RKO (cell line): ENCODE data around the gene DDX1.

Experiments
- DNase-seq: peaks from one replicate; pipeline ENCODE4 v3.0.0-alpha.2; 2016; ENCODE audit warnings: low spot score

DDX1 gene

DNA sequence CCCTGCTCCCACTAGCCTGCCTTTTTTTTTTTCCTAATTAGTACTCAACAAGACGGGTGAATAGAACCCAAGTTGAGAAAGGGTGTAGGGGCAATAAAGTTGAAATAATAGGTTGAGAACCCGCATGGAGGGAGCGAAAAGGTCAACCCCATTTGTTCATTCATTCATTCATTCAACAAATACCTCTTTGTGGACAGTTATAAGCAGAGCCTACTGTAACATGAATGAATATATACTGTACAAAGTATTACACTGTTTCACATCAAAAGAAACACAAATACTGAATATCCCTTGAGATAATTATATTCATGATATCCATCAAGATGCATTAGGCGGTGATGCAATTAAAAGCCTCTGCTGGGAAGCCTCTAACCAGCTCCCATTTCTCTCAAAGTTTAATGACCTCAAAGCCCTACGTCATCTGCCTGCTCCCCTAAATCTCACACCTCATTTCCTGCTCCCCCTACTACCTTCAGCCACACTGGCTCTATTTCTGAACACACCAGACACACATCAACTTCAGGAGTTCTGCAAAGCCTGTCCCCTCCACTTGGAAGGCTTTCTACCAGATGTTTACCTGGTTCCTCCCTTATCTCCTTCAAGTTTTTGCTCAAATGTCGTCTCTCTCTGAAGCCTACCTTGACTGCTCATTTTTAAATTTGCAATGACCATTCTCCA, 29.2 kb upstream of the DDX1 start:
- no peak for DNase-seq

DNA sequence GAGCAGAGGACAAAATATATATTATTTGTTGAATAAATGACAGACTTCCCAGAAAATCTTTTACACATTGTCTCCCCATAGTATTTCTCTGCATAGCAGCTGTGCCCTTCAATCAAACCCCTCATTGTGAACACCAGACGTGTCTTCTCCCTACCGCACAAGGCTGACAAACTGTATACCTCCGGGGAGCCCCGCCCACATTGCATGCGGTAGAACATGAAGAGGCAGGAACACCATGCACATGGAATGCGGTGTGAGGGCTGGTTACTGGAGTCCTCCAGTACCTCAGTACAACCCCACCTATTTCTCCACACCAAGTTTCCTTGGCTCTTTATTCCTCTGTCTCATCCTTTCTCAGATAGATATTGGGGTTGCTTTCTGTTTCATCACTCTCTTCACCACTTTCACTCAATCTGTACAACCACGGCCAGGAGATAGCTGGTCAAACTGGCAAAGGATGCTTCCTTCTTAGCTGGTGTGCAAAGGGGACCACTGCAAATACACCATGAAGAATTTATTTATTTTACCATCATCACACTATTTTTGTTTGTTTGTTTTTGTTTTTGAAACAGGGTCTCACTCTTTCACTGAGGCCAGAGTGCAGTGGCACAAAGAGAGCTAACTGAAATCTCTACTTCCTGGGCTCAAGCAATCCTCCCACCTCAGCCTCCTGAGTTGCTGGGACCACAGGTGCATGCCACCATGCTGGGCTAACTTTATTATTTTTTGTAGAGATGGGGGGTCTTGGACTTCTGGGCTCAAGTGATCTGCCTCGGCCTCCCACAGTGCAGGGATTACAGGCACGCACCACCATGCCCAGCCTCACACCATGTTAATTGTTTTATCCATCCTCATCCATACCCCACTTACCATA, 28.2 kb upstream of the DDX1 start:
- no peak for DNase-seq

DNA sequence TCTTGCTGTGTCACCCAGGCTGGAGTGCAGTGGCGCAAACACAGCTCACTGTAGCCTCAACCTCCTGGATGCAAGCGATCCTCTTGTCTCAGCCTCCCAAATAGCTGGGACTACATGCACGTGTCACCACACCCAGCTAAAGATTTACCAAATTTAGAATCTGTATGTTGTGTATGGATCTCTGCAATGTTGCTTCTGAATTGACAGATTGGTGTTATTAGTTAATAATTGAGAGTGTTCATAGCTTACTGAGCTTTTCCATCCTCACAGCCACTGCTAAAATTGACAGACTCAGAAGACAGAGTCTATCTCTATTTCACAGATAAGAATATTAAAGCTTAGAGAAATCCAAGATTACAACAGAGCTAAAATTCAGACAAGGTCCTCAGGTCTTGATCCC, 26.3 kb upstream of the DDX1 start:
- DNase-seq = no peak

DNA sequence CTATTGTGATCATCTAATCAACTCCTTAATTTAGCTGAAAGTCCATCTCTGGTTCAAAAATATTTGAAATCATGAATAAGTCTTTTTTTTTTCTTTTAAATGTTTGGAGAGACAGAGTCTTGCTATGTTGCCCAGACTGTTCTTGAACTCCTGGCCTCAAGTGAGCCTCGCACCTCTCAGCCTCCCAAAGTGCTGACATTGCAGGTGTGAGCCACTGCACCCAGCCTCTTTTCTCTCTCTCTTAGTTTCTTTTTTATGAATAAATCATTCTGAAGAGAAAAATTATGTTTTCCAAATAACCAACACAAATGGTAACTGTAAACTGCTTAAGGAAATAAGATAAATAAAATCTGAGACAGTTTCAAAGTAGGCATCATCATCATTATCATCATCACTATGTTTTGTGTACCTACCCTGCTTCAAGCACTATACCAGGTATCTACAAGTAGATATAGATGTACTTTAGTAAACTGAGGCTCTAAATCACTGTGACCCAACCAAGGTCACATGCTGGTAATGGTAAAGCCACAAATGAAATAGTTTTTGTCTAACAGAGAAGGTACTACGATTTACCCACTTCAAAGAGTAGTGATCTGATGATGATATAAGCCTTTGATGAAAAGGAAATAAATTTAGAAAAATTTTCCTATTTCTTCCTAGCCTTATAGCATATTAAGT, 25.5 kb upstream of the DDX1 start:
- no peak for DNase-seq

DNA sequence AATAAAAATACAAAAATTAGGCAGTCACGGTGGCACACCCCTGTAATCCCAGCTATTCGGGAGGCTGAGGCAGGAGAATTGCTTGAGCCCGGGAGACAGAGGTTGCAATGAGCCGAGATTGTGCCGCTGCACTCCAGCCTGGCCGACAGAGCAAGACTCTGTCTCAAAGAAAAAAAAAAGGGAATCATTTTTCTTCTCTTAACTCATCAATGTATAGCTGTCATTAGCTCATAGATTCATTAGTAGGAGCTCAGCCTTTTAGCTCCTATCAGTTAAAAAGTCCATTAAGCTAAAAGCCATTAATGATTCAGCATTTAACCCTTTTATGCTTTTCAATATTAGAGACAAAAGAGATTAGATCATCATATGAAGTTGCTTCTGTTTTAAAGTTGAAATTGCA, 24.8 kb upstream of the DDX1 start:
- DNase-seq = no peak

DNA sequence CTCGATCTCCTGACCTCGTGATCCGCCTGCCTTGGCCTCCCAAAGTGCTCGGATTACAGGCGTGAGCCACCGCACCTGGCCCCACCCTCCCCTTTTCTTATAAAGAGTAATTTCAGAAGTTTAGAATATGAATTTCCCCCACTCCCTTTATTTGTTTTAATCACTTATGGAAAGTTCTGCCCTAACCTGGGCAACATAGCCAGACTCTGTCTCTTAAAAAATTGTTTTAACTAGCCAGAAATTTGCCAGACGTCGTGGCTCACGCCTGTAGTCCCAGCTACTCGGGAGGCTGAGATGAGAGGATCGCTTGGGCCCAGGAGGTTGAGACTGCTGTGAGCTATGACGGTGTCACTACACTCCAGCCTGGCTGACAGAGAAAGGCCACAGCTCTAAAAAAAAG, 22.8 kb upstream of the DDX1 start:
- DNase-seq = no peak

DNA sequence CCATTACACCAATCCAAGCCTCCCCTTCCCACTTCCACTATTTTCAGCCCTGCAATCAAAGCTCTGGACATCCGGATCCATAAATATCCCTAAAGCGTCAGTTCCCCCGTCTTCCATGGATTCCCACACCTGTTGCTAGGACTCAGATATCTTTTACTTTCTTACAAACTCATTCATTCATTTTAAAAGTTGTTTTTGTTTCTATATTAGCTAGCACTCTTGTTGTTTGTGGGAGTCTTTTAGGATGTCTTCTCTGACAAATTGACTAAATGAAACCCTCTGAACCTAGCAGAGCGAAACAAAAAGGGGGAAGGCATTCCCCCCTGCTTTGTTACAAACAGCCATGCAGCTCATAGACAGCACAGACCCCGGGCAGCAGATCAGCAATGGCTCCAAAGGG, 21.6 kb upstream of the DDX1 start:
- DNase-seq = no peak

DNA sequence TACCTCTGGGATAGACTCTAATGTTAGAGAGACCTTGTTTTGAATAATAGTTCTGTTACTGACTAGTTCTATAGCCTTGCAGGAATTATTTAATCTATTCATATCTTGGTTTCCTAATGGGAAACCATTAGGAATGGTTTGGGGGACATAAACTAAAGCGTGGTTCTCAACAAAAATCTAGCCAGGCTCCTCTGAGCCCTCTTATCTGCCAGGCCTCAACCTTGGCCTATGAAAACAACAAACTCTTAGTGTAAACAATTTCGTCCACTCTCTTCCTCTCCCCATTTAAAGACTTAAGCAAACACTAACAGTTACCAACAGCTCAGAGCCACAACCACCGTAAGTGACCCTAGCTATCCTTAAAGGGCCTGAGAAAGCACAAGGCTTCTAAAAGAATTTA, 19.9 kb upstream of the DDX1 start:
- DNase-seq = no peak

DNA sequence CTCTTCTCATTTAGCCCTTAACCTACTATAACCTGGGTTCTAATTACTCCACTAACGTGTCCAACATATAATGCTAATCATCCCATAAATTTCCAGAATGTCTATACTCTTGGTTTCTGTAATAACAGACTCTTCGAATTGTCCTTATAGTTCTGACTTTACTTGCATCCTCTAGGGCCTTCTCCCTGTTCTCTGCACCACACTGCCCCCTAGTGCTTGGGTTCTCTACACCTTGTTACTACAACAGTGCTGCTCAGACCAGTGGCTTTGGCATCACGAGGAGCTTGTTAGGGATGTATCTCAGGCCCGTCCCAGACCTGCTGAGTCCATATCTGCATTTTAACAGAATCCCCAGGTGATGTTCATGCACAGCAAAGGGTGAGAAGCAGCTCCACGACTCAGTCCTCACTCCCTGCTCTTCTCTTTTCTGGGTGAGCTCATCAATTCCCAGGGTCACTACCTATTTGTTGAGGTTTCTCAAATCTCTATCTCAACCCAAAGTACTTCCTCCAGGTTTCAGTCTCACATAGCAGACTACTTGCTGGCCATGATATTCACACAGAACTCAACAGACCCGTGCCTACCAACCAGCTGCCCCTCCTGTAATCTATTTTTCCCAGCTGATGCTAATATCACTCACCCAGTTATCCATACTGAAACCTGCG, 14.5 kb upstream of the DDX1 start:
- peak; percentile 75 for DNase-seq

DNA sequence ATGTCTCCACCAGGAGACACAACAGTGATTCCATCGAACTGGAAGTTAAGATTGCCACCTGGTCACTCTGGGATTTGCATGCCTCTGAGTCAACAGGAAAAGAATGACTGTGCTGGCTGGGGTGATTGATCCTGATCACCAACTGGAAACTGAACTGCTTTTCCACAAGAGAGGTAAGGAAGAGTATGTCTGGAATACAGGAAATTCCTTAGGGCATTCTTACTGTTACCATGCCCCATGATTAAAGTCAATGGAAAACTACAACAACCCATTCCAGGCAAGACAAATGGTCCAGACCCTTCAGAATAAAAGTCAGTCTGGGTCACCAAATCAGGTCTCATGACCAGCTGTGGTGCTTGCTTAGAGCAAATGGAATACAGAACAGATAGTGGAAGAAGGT, 12.0 kb upstream of the DDX1 start:
- DNase-seq = peak; percentile 18

DNA sequence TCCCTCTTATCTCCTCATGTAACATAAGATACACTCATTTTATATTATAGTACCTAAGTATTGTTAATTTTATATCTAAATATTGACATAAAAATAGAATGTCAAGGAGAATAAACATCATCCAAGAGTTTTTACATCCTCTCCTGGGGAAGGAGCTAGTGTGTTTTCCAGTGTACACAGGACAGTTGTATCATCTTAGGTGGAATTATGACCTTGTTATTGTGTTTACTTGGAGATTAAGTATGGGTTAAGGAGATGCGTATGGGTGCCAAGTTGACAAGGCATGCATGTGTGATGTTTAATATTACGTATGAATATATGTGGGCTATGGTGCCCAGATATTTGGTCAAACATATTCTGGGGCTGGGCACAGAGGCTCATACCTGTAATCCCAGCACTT, 11.2 kb upstream of the DDX1 start:
- no peak for DNase-seq

DNA sequence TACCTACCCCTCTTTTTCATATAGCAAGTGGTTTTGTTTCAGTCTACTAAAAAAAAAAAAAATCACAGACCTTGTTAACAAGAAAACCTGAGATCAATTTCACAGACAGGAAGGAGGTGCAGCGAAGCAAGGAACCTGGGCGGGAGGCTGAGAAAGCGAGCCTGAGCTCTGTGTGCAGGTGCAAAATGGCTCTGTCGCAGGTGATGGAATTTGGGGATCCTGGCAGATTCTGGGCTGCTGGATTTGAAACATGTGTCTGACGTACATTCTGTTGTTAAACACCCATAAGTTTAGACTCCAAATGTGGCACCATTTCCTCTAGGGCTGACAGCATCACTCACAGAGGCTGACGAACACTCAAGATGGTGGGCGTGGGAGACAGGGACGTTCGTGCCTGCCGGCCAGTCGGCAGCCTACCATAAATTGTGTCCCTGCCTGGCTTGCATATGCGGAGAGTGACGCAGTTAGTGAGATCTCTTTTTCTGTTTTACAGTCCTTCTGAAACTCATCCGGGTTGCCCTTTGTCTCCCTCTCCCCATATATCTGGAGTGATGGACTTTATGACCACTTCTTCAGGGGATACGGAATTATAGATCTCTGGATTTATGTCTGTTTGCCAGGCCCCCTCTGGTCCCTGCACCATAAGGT, 8.8 kb upstream of the DDX1 start:
- no peak for DNase-seq

DNA sequence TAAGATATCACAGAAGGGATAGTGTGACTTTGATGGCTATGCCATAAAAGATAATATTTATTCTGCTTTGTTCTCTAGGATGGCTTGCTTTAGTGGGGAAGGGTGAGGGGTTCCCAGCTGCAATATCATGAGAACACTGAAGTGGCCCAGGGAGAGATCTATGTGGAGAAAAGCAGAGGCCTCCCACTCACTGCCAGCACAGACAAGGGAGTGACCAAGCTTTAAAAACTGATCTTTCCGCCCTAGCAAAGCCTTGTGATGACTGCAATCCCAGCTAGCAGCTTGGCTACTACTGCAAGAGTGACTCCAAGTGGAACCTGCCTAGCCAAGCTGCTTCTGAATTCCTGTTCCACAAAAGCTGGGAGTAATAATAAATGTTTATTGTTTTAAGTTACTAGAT, 7.8 kb upstream of the DDX1 start:
- DNase-seq = no peak

DNA sequence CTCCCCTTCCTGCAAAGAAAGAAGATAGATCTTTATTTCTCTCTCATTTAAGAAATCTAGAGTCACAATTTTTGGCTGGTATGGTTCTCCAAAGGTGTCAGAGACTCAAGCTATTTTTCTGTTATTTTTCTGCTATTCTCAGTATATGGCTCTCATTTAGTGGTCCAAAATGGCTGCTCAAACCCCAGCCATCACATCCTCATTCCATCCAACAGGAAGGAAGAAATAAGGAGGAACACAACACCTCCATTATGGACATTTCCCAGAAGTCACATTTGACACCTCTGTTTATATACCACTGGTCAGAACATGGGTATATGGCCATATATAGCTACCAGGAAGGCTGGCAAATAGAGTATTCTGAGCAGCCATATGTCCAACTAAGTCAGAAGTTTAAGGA, 7.4 kb upstream of the DDX1 start:
- DNase-seq = no peak

DNA sequence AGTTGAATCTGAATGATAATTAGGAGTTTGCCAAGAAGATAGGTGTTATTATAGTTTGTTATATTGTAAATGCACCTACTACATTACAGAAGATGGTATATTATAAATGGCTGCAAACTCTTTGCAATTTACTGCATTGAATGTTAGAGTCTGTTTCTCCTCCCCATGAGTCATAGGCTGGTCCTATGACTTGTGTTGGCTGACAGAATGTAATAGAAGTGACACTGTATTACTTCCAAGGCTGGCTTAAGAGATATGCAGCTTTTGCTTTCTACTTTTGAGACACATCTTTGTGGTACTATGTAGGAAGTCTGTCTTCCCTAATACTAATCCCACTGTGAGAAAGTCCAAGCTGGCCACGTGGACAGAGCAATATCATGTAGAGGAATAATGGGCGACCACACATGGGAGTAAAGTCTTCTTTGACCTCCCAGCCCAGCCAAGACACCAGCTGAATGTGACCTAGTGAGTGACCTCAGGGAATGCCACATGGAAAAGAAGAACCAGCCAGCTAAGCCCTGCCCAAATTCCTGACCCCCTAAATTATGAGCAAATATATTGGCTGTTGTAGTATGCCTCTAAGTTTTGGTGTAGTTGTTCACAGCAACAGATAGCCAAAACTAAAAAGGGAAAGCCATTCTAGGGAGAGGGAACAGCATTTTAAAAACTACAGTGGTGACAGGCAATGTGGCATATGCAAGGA, 6.8 kb upstream of the DDX1 start:
- peak; percentile 40 for DNase-seq

DNA sequence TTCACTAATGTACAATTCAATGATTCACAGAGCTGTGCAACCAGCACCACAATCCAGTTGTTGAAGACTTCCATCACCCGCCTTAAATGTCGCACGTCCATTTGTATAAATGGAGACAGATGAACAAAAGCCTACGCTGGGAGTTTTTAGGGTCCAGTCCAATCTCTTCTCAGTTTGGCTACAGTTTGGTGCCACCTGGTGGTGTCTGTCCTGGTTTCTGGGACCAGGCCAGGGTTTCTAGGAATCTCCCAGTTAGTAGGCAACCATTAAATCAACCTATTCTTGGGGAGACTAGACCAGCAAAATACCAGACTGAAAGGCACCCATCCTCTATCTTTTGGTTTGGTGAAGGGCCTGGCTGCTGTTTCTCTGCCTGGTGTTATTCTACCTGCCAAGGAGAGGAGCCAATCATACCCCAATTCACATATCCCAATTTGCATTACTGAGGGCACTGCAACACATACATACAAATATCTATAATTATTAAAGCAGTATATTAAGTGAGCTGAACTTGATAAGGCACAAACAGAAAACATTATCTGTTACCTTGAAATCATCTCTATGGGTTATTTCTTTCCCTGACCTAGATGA, 3.2 kb upstream of the DDX1 start:
- DNase-seq = peak; percentile 69

DNA sequence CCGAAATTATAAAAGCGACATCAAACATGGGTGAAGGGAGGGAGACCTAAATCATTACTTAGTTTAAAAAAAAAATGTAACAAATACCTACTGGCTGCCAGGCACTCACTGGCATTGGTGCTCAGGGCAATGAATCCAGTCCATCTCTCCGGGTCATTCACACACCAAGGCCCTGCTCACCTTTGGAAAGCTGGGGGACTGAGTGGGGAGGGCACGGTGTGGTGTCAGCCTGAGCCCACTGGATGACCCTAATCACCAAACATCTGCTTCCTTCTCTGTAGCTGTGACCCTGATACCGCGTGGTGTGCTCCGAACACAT, 336 bp upstream of the DDX1 start:
- no peak for DNase-seq

DNA sequence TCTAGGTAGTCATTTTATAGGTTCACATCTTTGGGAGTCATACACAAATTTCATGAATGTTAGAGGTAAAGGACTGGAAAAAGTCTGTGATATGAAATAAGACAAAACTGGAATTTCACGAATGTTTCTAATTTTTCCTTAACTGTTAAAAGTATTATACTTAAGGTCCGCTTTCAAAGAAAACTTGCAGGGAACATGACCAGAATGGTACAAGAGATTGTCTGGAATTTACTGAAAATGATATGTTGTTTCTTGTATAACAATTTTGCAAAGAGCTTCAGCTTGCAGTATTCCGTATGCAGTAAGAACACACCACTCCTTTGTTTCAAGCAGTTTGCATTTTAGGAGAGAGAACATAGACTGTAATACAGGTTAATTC, 1.6 kb downstream of the DDX1 start:
- DNase-seq = no peak

DNA sequence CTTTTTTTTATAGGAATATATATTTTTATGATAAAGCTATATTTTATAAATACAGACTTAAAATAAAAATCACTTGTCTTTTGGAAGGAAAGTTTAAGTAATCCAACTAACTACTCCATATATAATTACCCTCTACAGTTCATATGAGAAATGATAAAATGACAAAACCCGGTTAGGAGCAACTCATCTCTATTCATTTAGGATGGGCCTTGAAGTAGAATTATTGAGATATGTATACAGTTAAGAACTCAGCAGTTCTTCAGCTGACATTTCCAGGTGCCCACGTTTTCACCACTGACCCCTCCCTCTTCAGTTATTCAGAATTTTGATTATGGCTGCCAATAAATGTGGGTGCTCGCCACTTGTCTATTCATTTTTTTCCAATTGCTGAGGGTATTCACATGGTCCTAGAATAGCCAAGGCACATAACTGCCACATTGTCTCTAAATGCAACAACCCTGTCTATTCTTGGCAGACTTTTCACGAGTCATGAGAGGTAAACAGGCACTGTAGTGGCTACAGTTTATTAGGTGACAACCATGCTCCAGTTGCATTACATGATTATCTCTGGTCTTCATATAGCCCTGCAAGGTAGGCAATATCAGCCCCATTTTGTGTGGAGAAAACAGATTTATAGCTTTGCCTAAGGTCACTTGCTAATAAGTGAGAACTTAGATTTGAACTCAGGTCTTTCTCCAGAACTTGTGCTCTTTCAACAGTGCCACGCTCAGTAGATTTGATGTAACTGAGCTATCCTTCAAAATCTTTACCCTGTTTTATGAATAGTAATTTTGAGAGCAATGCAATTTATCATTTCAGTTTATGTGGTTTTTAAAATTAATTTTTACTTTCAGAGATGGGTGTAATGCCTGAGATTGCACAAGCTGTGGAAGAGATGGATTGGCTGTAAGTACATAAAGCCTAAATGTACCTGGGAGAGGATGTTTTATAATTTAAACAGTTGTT, 2.9 kb downstream of the DDX1 start:
- no peak for DNase-seq

DNA sequence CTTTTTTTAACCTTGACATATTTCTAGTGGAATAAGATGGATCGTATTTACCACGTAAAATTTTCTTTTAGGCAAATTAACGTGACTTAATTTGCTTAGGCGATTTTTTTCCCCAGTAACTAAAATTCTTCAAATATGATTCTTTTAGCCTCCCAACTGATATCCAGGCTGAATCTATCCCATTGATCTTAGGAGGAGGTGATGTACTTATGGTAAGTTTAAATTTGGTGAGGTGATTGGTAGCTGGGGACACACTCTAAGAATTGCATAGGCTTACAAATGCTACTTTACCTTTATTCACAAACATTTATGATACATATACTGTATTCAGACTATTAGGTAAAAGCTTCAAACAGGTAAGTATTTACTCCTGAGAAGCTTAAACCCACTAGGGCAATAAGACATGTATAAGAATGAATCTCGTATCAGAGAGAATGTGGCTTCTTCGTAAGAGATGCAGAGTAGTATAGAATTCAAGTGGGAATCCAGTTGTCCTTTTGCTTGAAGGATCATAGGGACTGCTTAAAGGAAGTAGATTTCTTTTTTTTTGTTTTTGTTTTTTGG, 3.8 kb downstream of the DDX1 start:
- no peak for DNase-seq
